Ishikawa (cell line): ENCODE measurements around the gene ATG2B.

Source experiments
- CEBPB ChIP-seq: IDR thresholded peaks from 2 replicates; pipeline ENCODE4 v1.6.1; 2012
- CREB1 ChIP-seq: IDR thresholded peaks from 2 replicates; pipeline ENCODE4 v1.6.1; 2012; ENCODE audit warnings: low read depth
- EGR1 ChIP-seq: IDR thresholded peaks from 2 replicates; pipeline ENCODE4 v1.6.1; 2012
- EP300 ChIP-seq: IDR thresholded peaks from 2 replicates; pipeline ENCODE4 v1.6.1; 2012; ENCODE audit warnings: borderline replicate concordance
- FOXM1 ChIP-seq: IDR thresholded peaks from 2 replicates; pipeline ENCODE4 v1.6.1; 2012; ENCODE audit warnings: low read depth, borderline replicate concordance
- MAX ChIP-seq: IDR thresholded peaks from 2 replicates; pipeline ENCODE4 v1.6.1; 2012
- NFIC ChIP-seq: IDR thresholded peaks from 2 replicates; pipeline ENCODE4 v1.6.1; 2012
- RAD21 ChIP-seq: IDR thresholded peaks from 2 replicates; pipeline ENCODE4 v1.6.1; 2012; ENCODE audit warnings: low read depth
- REST ChIP-seq: IDR thresholded peaks from 2 replicates; pipeline ENCODE4 v1.6.1; 2012; ENCODE audit warnings: low read depth, mild to moderate bottlenecking
- TAF1 ChIP-seq: IDR thresholded peaks from 2 replicates; pipeline ENCODE4 v1.6.1; 2012; ENCODE audit warnings: low read depth, mild to moderate bottlenecking
- TCF12 ChIP-seq: IDR thresholded peaks from 2 replicates; pipeline ENCODE4 v1.6.1; 2012; ENCODE audit warnings: low read depth
- TEAD4 ChIP-seq: IDR thresholded peaks from 2 replicates; pipeline ENCODE4 v1.6.1; 2012
- YY1 ChIP-seq: IDR thresholded peaks from 2 replicates; pipeline ENCODE4 v1.6.1; 2012; ENCODE audit warnings: low read depth
- ZBTB7A ChIP-seq: IDR thresholded peaks from 2 replicates; pipeline ENCODE4 v1.6.1; 2012; ENCODE audit warnings: low read depth
- TF ChIP-seq, protein P1 (sequence below): IDR thresholded peaks from 2 replicates; pipeline ENCODE4 v1.6.1; 2012

ATG2B gene

GRCh38 chr14:96267916-96268315 lies 95.2 kb downstream of the ATG2B start:
- no peak for TF ChIP-seq TCF12
- no peak for TF ChIP-seq RAD21
- no peak for TF ChIP-seq MAX
- TF ChIP-seq, protein P1, sequence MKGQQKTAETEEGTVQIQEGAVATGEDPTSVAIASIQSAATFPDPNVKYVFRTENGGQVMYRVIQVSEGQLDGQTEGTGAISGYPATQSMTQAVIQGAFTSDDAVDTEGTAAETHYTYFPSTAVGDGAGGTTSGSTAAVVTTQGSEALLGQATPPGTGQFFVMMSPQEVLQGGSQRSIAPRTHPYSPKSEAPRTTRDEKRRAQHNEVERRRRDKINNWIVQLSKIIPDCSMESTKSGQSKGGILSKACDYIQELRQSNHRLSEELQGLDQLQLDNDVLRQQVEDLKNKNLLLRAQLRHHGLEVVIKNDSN: no peak

GRCh38 chr14:96267336-96267735 lies 95.8 kb downstream of the ATG2B start:
- TF ChIP-seq TCF12 (no peak), REST (no peak), YY1 (no peak), TEAD4 (no peak), RAD21 (no peak), CEBPB (no peak), FOXM1 (no peak), ZBTB7A (no peak), TAF1 (no peak), MAX (no peak)
- TF ChIP-seq, protein P1: no peak

DNA sequence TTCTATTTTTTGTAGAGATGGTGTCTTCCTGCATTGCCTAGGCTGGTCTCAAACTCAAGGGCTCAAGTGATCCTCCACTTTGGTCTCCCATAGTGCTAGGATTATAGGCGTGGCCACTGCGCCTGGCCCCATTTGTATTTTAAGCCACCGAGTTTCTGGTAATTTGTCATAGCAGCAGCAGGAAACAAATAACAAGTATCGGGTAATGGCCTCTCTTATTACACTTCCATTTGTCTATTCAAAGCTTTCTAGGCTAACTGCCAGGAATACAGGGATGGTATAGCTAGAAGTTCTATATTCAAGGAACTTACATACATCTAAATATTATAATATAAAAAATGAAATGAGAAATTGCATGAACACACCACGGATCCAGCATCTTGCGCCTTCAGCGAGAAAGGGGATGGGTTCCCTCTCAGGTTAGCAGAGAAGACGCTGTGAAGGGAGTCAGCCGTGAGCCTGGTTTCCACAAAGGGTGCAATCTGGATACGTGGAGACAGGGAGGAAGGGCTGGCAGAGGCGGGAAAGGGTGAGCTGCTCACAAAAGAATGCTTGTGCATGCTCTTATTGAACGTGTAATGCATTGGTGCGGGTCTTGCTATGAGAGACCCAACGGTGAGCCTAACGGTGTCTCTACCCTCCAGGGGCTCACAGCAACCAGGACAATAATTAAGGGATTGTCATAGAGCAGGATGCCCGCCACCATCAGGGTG lies 97.6 kb downstream of the ATG2B start:
- no peak for TF ChIP-seq NFIC
- no peak for TF ChIP-seq EP300
- TF ChIP-seq, protein P1: no peak
- TF ChIP-seq EGR1: no peak
- TF ChIP-seq YY1: no peak
- no peak for TF ChIP-seq TEAD4
- TF ChIP-seq MAX: no peak
- TF ChIP-seq CEBPB: no peak
- no peak for TF ChIP-seq FOXM1
- TF ChIP-seq RAD21: no peak
- TF ChIP-seq TAF1: no peak
- no peak for TF ChIP-seq REST
- no peak for TF ChIP-seq ZBTB7A
- no peak for TF ChIP-seq TCF12
- no peak for TF ChIP-seq CREB1

DNA sequence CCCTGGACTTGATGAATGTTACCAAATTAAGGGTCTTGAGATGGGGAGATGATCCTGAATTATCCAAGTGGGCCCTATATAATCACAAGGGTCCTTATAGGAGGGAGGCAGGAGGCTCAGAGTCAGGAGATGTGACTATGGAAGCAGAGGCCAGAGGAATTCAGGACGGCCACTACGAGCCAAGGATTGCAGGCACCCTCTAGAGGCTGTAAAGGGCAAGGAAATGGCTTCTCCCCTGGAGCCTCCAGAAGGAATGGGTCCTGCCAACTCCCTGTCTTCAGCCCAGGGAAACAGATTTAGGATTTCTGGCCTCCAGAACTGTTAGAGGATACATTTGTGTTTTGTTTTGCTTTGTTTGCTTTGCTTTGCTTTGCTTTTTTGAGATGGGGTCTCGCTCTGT lies 98.3 kb downstream of the ATG2B start:
- TF ChIP-seq RAD21 (peak; percentile 21; the same call in 1 of the 2 replicates), CREB1 (no peak)

- TF ChIP-seq ZBTB7A (no peak), TCF12 (no peak), FOXM1 (no peak), EGR1 (no peak), EP300 (no peak), NFIC (no peak), RAD21 (no peak), REST (no peak)
Observed at GRCh38 chr14:96264200-96264553, 99.0 kb downstream of the ATG2B start.
